GM21447 (cell line): ENCODE data around the gene C1orf21.
"Not testable (repeated sequence)": the region's sequence is repeated elsewhere in the genome, so short reads cannot be mapped to it uniquely, and the experiment has no call there.

Source experiments
- ATAC-seq: cut with Tn5 transposase; IDR thresholded peaks from one replicate; pipeline ENCODE4 v1.9.1; 2021; ENCODE audit not compliant: unreplicated experiment

Gene C1orf21

GRCh38 chr1:184596950-184597645 is 210.3 kb downstream of the C1orf21 start:
- ATAC-seq: no peak

- ATAC-seq: no peak
Measured at GRCh38 chr1:184597650-184598357, 211.0 kb downstream of the C1orf21 start.

- ATAC-seq: no peak
Measured at GRCh38 chr1:184598403-184599193, 211.8 kb downstream of the C1orf21 start.

- no peak for ATAC-seq
Measured at GRCh38 chr1:184604152-184604900, 217.5 kb downstream of the C1orf21 start.

GRCh38 chr1:184605941-184606340 is 219.1 kb downstream of the C1orf21 start:
- no peak for ATAC-seq

- ATAC-seq: no peak
Measured at GRCh38 chr1:184606786-184607185, 220.0 kb downstream of the C1orf21 start.

- ATAC-seq: no peak
Measured at GRCh38 chr1:184608581-184608980, 221.8 kb downstream of the C1orf21 start.

- ATAC-seq: no peak
Measured at GRCh38 chr1:184608990-184609389, 222.2 kb downstream of the C1orf21 start.

- no peak for ATAC-seq
Measured at GRCh38 chr1:184610876-184611595, 224.2 kb downstream of the C1orf21 start.

- not testable (repeated sequence) for ATAC-seq
Measured at GRCh38 chr1:184612229-184612628, 225.4 kb downstream of the C1orf21 start.

GRCh38 chr1:184614667-184615066 is 227.8 kb downstream of the C1orf21 start:
- ATAC-seq: no peak

GRCh38 chr1:184615301-184615700 is 228.5 kb downstream of the C1orf21 start:
- no peak for ATAC-seq

GRCh38 chr1:184616504-184616903 is 229.7 kb downstream of the C1orf21 start:
- no peak for ATAC-seq

GRCh38 chr1:184617433-184618029 is 230.7 kb downstream of the C1orf21 start:
- no peak for ATAC-seq

- no peak for ATAC-seq
Measured at GRCh38 chr1:184618851-184619250, 232.0 kb downstream of the C1orf21 start.

- ATAC-seq: no peak
Measured at GRCh38 chr1:184620469-184620868, 233.6 kb downstream of the C1orf21 start.

- ATAC-seq: no peak
Measured at GRCh38 chr1:184621260-184621659, 234.4 kb downstream of the C1orf21 start.

- ATAC-seq: no peak
Measured at GRCh38 chr1:184622136-184622823, 235.5 kb downstream of the C1orf21 start.

GRCh38 chr1:184623404-184623803 is 236.6 kb downstream of the C1orf21 start:
- ATAC-seq: no peak
